ENCODE measurements around the gene TMEM269. TPM values are rescaled to one million over a fixed set of nuclear protein-coding genes. Genes with fewer than 3 reads are reported as not detected.

TMEM269 gene
- total and polyA plus RNA-seq, 9 of the 15 experiments (the other 6 are each of a cell fraction or from before 2014, with no cell fraction given) = 0.09 to 0.49 (median 0.21) TPM

DNA sequence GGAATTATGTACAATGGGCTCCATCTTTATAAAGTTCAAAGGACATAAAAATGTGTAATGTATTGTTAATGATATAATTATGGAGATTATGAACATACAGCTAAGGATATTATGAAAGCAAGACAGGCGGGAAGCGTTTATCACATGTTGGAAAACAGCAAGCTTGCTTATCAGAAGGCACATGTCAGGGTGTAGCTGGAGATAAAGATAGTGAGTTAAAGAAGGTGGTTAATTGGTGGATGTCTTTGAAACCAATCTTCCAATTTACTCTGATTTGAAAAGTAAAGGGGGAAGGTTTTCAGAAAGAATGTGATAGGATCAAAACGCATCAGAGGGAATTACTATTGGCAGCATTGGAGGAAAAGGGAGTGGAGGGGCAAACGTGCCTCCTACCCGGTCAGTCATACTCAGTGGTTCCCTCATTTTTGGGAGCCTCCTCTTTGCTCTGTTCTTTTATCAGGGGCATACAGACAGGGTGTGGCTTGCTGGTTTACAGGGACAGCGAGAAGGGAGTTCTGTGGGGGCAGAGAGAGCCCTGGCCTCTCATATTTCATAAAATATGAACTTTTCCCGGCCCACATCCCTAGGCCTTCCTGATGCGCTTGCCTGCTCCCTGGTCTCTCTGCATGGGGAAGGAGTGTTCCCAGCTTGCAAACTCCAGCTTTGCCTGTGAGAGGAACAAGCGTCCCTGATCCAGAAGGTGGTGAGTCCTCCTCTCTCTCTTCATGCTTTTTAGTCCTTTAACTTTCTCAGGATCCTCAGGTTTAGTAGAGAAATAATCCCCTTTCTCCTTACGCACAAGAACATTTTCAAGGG lies 40.5 kb downstream of the TMEM269 start (continued):
- TF ChIP-seq ASH1L (IDR thresholded peaks at IDR 0.05; ENCODE audit: borderline replicate concordance, low read depth, partially characterized antibody) (peak; percentile 32), ZNF124 (CRISPR knock-in tag; IDR thresholded peaks at IDR 0.05) (no peak), HDGF (IDR thresholded peaks at IDR 0.05) (peak; percentile 50; the same call in 1 of the 2 replicates), ZFP1 (CRISPR knock-in tag; IDR thresholded peaks at IDR 0.05) (no peak), FOXK2 (conservative IDR thresholded peaks at IDR 0.05 in 1 of 2, IDR thresholded peaks at IDR 0.05 in 1 of 2; ENCODE audit: low read depth in 2 of 2) (peak in 1 of 2 experiments; percentile 70; a peak in 2 of 4 replicates), FOXM1 (IDR thresholded peaks at IDR 0.05; ENCODE audit: low read depth) (peak; percentile 97), FOXM1 (CRISPR knock-in tag; IDR thresholded peaks at IDR 0.05; ENCODE audit: low read depth) (no peak), KAT7 (CRISPR knock-in tag; IDR thresholded peaks at IDR 0.05; ENCODE audit: borderline replicate concordance) (peak; percentile 83; the same call in 1 of the 2 replicates), PYGO2 (tag; IDR thresholded peaks at IDR 0.05) (peak; percentile 72; the same call in 1 of the 2 replicates), PHF21A (IDR thresholded peaks at IDR 0.05; ENCODE audit: borderline replicate concordance, low read depth) (peak; percentile 48; the same call in 1 of the 2 replicates), YBX1 (IDR thresholded peaks at IDR 0.05) (no peak), CC2D1A (IDR thresholded peaks at IDR 0.05) (peak; percentile 98), KHSRP (IDR thresholded peaks at IDR 0.05) (peak; percentile 88), MCM3 (IDR thresholded peaks at IDR 0.05) (no peak), MTA1 (IDR thresholded peaks at IDR 0.05; ENCODE audit: borderline replicate concordance) (peak; percentile 90), HDAC2 (IDR thresholded peaks at IDR 0.05) (peak; percentile 100), NFE2 (IDR thresholded peaks at IDR 0.05; ENCODE audit: low read depth) (peak; percentile 15; the same call in 1 of the 2 replicates), SMARCC2 (IDR thresholded peaks at IDR 0.05; ENCODE audit: low read depth) (peak; percentile 99), EHMT2 (IDR thresholded peaks at IDR 0.05) (0 out of 2 replicates have a peak, but pooled peaks have one; percentile 15), RBBP5 (IDR thresholded peaks at IDR 0.05; ENCODE audit: borderline replicate concordance, insufficient read depth, low read length, poor library complexity, severe bottlenecking) (peak; percentile 19)
- TF ChIP-seq, protein P1, sequence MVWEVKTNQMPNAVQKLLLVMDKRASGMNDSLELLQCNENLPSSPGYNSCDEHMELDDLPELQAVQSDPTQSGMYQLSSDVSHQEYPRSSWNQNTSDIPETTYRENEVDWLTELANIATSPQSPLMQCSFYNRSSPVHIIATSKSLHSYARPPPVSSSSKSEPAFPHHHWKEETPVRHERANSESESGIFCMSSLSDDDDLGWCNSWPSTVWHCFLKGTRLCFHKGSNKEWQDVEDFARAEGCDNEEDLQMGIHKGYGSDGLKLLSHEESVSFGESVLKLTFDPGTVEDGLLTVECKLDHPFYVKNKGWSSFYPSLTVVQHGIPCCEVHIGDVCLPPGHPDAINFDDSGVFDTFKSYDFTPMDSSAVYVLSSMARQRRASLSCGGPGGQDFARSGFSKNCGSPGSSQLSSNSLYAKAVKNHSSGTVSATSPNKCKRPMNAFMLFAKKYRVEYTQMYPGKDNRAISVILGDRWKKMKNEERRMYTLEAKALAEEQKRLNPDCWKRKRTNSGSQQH (CRISPR knock-in tag; IDR thresholded peaks at IDR 0.05) = peak; percentile 54; the same call in 1 of the 2 replicates
- TF ChIP-seq, protein P2, sequence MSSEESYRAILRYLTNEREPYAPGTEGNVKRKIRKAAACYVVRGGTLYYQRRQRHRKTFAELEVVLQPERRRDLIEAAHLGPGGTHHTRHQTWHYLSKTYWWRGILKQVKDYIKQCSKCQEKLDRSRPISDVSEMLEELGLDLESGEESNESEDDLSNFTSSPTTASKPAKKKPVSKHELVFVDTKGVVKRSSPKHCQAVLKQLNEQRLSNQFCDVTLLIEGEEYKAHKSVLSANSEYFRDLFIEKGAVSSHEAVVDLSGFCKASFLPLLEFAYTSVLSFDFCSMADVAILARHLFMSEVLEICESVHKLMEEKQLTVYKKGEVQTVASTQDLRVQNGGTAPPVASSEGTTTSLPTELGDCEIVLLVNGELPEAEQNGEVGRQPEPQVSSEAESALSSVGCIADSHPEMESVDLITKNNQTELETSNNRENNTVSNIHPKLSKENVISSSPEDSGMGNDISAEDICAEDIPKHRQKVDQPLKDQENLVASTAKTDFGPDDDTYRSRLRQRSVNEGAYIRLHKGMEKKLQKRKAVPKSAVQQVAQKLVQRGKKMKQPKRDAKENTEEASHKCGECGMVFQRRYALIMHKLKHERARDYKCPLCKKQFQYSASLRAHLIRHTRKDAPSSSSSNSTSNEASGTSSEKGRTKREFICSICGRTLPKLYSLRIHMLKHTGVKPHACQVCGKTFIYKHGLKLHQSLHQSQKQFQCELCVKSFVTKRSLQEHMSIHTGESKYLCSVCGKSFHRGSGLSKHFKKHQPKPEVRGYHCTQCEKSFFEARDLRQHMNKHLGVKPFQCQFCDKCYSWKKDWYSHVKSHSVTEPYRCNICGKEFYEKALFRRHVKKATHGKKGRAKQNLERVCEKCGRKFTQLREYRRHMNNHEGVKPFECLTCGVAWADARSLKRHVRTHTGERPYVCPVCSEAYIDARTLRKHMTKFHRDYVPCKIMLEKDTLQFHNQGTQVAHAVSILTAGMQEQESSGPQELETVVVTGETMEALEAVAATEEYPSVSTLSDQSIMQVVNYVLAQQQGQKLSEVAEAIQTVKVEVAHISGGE (CRISPR knock-in tag; IDR thresholded peaks at IDR 0.05) = peak in 1 of 3 experiments; percentile 82; a peak in 2 of 6 replicates
- TF ChIP-seq, protein P3, sequence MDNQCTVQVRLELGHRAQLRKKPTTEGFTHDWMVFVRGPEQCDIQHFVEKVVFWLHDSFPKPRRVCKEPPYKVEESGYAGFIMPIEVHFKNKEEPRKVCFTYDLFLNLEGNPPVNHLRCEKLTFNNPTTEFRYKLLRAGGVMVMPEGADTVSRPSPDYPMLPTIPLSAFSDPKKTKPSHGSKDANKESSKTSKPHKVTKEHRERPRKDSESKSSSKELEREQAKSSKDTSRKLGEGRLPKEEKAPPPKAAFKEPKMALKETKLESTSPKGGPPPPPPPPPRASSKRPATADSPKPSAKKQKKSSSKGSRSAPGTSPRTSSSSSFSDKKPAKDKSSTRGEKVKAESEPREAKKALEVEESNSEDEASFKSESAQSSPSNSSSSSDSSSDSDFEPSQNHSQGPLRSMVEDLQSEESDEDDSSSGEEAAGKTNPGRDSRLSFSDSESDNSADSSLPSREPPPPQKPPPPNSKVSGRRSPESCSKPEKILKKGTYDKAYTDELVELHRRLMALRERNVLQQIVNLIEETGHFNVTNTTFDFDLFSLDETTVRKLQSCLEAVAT (IDR thresholded peaks at IDR 0.05) = peak; percentile 18 to 73; a peak in 3 of 4 replicates
